GM19395 (cell line): ENCODE data around the gene CDADC1.
"Not testable (repeated sequence)": the region's sequence is repeated elsewhere in the genome, so short reads cannot be mapped to it uniquely, and the experiment has no call there.

ENCODE experiments used
- ATAC-seq: cut with Tn5 transposase; IDR thresholded peaks from one replicate; pipeline ENCODE4 v1.9.1; 2021; ENCODE audit warnings: mild to moderate bottlenecking, moderate library complexity; ENCODE audit not compliant: unreplicated experiment

CDADC1 gene

DNA sequence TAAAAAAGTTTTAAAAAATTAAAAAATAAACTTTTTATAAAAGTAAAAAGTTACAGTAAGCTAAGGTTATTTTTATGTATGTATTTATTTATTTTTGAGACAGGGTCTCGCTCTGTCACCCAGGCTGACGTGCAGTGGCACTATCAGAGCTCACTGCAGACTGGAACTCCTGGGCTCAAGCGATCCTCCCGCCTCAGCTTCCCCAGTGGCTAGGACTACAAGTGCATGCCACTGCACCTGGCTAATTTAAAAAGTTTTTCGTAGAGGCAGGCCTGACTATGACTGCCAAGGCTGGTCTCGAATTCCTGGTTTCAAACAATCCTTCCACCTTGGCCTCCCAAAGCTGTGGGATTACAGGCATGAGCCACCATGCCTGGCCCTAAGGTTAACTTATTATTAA, 64.1 kb downstream of the CDADC1 start:
- ATAC-seq, result no peak

DNA sequence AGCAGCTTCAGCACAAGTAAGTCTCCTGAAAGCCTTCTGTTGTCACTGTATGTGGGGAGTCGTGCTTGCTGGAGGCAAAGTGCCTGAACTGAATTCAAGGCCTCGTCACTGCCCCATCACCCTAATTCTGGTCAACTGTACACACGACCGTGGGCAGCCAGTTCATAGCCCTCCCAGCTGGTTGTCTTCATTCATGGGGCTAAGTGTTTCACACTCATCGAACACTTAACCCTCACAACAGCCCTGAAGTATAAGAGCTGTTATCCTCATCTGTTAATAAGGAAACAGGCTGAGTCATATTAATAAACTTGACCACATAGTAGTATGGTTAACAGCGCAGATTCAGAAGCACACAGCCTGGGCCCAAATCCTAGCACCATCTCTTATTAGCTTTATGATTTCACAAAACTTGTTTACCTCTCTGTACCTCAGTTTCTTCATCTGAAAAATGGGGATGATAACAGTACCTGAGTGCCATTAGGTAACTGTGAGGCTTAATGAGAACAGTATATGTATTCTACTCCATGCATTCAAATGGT, 66.7 kb downstream of the CDADC1 start:
- ATAC-seq, result no peak

DNA sequence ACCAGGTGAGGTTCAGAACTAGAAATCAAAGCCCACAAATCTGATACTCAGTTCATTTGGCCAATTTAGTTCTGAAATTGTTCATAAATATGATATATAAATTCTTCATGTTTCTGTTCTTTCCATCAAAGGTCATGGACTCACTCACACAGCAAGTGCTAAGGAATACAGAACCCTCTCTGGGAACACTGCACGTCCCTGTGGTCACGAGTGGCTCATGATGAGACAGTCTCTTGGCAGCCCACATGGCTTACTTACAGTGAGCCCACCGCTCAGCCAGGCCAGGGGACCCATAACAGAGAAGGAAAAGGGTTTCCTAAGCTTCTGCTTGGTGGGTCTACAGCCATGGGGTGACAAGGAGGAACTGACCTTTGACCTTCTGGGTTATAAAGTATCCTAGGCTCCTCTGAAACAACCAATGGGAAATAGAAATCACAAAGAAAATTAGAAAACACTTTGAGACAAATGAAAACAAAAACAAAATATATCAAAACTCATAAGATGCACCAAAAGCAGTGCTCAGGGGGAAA, 67.4 kb downstream of the CDADC1 start:
- ATAC-seq, result no peak

DNA sequence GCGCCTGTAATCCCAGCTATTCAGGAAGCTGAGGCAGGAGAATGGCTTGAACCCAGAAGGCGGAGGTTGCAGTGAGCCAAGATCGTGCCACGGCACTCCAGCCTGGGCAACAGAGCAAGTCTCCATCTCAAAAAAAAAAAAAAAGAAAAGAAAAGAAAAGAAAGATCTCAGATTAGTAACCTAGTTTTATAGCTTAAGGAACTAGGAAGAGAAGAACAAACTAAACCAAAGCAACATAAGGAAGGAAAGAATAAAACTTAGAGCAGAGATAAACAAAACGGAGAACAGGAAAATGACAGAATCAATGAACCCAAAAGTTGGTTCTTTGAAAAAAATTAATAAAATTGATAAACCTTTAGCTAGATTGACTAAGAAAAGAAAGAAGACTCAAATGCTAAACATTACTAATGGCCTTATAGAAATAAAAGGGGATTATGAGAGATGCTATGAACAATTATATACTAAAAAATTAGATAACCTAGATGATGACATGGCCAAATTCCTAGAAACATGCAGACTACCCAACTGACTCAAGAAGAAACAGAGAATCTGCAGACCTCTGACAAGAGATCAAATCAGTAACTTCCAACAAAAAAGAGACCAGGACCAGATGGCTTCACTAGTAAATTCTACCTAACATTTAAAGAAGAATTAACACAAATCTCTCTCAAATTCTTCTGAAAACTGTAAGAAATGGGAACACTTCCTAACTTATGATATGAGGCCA, 68.2 kb downstream of the CDADC1 start:
- ATAC-seq, result no peak

DNA sequence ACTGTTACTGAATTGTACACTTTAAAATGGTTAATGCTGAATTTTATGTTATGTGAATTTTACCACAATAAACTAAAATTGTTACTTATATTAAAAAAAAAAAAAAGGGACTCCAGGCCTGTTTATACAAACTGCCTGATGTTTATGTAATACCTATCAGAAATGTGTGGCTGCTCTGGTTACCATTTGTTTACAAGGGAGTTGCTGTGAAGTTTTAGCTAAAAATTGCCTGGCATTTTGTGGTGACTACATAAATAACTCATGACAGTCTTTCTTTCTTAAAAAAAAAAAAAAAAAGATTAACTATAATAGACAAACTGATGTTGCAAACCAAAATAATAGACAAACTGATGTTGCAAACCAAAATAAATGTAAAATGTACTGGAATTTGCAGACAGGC, 71.8 kb downstream of the CDADC1 start:
- ATAC-seq, result no peak

DNA sequence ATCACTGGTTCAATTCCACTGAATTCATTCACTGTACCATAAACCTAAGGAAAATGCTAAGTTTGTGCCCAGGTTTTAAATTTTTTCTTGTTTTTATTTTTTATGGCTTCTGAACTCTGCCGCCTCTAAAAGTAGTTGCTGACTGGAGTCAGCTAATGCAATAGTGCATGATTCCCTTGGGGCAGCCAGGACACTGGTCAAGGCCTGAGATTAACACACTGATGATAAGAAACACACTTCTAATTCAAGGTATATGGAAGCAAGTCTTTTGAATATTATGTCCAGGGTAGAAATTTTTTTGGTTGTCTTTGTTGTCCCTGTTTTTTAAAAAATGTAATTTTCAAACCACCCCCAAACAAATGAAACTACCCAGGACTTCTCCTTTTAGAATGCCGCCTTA, 72.2 kb downstream of the CDADC1 start:
- ATAC-seq, result no peak

GRCh38 chr13:49320975-49321374, 73.2 kb downstream of the CDADC1 start:
- no peak for ATAC-seq

DNA sequence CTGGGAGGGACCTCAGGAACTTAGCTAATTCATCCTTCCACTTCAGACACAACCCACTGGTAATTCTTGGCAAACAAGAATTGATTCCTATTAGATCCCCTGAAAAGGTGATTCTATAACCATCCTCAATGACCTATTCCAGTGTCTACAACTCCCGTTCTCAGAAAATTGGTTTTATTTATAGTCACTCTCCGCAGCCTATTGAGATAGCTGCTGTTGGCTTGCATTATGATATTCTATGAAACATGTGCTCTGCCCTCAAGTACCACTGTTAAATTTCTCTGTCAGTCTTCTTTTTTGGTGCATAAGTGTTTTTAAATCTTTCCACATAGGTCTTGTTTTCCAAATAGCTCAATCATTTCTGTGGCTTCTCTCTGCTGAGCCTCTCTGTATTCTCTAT, 75.0 kb downstream of the CDADC1 start:
- ATAC-seq, result no peak

DNA sequence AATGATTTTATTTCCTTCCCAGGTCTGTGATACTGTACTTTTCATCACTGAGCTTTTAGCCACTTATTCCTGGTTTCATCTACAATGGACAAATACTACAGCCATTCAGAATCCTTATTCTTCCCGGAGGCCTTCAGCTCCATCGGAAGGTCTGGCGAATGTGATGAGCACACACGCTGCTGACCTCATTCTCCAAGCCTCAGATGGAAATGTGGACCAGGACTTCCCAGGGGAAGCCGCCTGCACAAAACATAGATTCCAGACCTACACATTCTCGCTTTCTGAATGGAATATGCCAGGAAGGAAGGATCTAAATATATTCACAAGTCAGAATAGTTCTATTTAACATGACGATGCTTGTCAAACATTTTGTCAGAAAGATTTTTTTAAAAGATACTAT, 75.6 kb downstream of the CDADC1 start:
- no peak for ATAC-seq

DNA sequence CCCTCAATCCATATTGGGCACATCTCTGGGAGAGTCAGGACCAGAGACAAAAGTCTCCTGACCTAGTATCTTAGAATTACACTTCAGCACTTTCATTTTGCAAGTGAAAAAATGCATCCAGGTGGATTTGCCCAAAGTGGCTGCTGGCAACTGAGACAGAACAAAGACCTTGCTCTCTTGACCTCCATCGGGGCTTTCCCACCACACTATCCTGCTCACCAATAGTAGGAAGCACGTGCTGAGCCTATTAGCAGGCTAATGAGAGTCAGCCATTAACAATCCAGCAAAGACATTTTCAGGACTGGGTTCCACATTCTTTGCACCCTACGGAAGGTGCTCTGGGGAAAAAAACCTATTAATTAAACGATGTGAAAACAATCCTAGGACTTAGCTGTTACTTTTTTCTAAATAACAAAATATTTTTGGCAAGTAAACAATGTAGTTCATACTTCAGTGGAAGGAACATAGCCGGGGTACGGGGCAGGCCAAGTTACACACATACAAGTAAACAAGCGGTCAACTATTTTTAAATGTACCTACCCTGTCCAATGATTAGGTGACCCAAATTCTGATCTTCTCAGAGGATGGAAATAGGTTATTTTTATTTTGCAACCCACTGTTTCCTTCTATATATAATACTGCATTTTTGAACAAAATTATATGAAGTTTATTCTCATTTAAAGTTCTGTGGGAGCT, 78.6 kb downstream of the CDADC1 start:
- no peak for ATAC-seq

DNA sequence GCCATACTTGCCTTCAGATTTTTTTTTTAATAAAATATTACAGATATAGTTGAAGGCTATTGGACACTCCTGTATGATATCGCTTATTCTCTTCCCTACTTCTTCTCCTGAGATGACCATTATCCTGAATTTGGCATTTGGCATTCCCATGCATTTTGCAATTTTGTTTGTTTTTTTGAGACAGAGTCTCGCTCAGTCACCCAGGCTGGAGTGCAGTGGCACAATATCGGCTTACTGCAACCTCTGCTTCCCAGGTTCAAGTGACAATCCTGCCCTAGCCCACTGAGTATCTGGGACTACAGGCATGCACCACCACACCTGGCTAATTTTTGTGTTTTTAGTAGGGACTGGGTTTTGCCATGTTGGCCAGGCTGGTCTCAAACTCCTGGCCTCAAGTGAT, 79.4 kb downstream of the CDADC1 start:
- ATAC-seq, result not testable (repeated sequence)

DNA sequence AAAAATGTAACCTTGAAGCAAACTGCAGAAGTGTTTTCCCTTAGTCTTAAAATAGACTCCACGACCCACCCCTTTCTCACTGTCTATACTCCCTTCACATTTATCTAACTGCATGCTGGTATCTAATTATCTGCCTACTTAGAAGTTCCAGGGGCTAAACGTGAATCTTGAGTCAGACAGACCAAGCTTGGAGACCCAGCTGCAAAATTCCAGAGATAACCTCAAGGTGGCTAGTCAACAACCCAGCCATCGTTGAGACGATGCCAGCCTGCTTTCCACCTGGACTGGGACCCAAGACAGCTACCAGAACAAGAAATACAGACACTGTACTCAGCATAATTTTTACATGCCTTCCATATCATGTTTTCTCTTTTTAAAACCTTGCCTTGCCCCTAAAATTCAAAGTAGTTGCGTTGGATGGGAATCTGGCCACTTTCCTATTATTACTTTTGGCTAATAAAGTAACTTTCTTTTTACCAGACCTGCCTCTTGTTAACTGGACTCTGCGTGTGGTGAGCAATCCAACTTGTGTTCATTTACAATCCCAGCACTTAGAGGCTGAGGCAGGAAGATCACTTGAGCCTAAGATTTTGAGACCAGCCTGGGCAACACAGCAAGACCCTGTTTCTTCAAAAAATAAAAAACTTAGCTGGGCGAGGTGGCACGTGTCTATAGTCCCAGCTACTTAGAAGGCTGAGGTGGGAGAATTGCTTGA, 82.3 kb downstream of the CDADC1 start:
- no peak for ATAC-seq

DNA sequence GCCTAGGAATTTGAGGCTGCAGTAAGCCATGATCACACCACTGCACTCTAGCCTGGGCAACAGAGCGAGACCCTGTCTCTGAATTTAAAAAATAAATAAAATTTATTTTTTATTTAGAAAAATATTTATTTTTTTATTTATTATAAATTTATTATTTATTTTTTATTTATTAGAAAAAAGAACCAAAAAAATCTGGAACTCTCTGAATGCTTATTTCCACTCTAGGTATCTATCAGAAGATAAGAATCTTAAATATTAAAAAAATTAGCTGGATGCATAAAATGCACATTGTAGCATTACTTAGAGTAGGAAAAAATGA, 82.8 kb downstream of the CDADC1 start:
- no peak for ATAC-seq

GRCh38 chr13:49336655-49337054, 88.9 kb downstream of the CDADC1 start:
- no peak for ATAC-seq

GRCh38 chr13:49340161-49340560, 92.4 kb downstream of the CDADC1 start:
- ATAC-seq, result no peak

DNA sequence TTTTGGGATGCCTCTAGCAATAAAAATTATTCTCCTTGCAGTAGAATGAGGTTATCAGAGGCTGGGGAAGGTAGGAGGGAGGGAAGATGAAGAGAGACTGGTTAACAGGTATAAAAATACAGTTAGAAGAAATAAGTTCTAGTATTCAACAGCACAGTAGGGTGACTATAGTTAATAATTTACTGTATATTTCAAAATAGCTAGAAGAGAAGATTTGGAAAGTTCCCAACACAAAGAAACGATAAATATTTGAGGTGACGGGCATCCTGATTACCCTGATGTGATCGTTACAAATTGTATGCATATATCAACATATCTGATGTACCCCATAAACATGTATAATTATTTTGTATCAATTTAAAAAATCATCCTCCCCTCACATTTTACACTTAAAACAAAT, 93.8 kb downstream of the CDADC1 start:
- ATAC-seq, result no peak

- ATAC-seq, result no peak
Observed at GRCh38 chr13:49341941-49342340, 94.2 kb downstream of the CDADC1 start.

DNA sequence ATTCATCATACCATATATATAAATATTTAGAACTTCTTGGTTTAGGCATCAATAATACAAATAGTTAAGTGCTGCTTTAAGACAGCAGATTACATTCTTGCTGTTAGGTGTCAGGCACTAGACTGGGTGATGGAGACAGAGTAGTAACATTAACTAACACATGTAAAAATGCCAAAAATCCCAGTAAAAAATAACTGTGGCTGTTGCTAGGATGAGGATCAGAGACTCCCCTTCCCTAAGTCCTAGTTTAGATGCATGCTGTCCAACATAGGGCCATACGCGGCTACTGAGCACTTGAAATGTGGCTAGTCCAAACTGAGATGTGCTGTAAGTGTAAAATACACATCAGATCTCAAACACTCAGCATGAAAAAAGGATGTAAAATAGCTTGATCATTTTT, 94.7 kb downstream of the CDADC1 start:
- ATAC-seq, result no peak
